Upper lobe of right lung (tissue), 1 donor: Measurements from ENCODE around the gene DNAH5. TPM values are rescaled to one million over a fixed set of nuclear protein-coding genes. Genes with fewer than 3 reads are reported as not detected.

Experiments
- ATAC-seq: fragments of 200-7000 bp; cut with Tn5 transposase; one replicate; pipeline ENCODE4 v1.9.1; 2020; ENCODE audit warnings: mild to moderate bottlenecking, moderate library complexity
- DNase-seq: peaks from one replicate; pipeline ENCODE4 v3.0.0-alpha.2; 2020
- H3K27ac ChIP-seq: fragments of 200-600 bp; one replicate; pipeline ENCODE4 v1.8.0; 2022
- H3K27me3 ChIP-seq: fragments of 200-600 bp; one replicate; pipeline ENCODE4 v1.8.0; 2022; ENCODE audit warnings: mild to moderate bottlenecking
- H3K36me3 ChIP-seq: fragments of 200-600 bp; one replicate; pipeline ENCODE4 v1.8.0; 2022
- H3K4me1 ChIP-seq: fragments of 200-600 bp; one replicate; pipeline ENCODE4 v1.8.0; 2022
- H3K4me3 ChIP-seq: fragments of 200-600 bp; one replicate; pipeline ENCODE4 v1.8.0; 2022; ENCODE audit warnings: mild to moderate bottlenecking
- H3K9me3 ChIP-seq: fragments of 200-600 bp; one replicate; pipeline ENCODE4 v1.8.0; 2022
- CTCF ChIP-seq: fragments of 200-600 bp; IDR thresholded peaks from one replicate; pipeline ENCODE4 v1.8.0; 2022; ENCODE audit warnings: antibody characterized with exemption
- intact Hi-C: fragments of 100-400 bp; cut with DNase I; formaldehyde crosslinking; loops from one replicate; pipeline ENCODE4 v1.11.0; 2022
- total RNA-seq: library from RNA; stranded (reverse); fragmentation: NEBNext Ultra II Directional; extraction: Animal tissue kit (Norgen Biotek cat#: 25700); gene quantifications from one replicate; pipeline ENCODE4 v1.2.1, GENCODE V29; 2021
- donor health status: DM: no; HTN: yes; CAD: no; lungs with severe emphysema.

The DNAH5 gene
- total RNA-seq, 1 donor from 2014 or later = 4.6 TPM

GRCh38 chr5:13740471-13740870 lies 204.0 kb downstream of the DNAH5 start:
- no peaks in the 10 kb centered on the region for H3K27me3 ChIP-seq
- intact Hi-C loops = no loop called here
- H3K4me1 ChIP-seq = no peaks in the 10 kb centered on the region
- no peak for TF ChIP-seq CTCF
- no peaks in the 10 kb centered on the region for H3K9me3 ChIP-seq
- no peak overlapping the region for H3K4me3 ChIP-seq
- no peak for ATAC-seq
- no peak for DNase-seq
- H3K36me3 ChIP-seq = no peaks in the 10 kb centered on the region
- H3K27ac ChIP-seq = no peak overlapping the region

DNA sequence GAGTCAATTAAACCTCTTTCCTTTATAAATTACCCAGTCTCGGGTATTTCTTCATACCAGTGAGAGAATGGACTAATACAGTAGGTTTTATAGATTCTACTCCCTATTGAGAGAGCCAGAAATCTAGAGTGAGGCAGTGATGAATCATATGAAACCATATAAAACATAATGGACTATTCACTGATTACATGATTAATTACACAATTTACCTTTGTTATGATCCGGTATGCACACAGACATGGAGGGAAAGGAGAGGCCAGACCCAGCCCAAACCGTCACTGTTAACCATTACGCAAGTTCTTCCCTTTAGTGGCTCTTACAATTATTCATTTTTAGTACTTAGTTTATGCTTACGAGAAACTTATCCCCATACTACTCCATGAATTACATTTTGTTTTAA lies 205.0 kb downstream of the DNAH5 start:
- Histone ChIP-seq H3K4me3 (no peak overlapping the region), H3K27ac (no peak overlapping the region), H3K4me1 (no peaks in the 10 kb centered on the region), H3K9me3 (no peaks in the 10 kb centered on the region), H3K36me3 (no peaks in the 10 kb centered on the region), H3K27me3 (no peaks in the 10 kb centered on the region)
- TF ChIP-seq CTCF = no peak
- ATAC-seq (no peak), DNase-seq (no peak)
- intact Hi-C loops = no loop called here

DNA sequence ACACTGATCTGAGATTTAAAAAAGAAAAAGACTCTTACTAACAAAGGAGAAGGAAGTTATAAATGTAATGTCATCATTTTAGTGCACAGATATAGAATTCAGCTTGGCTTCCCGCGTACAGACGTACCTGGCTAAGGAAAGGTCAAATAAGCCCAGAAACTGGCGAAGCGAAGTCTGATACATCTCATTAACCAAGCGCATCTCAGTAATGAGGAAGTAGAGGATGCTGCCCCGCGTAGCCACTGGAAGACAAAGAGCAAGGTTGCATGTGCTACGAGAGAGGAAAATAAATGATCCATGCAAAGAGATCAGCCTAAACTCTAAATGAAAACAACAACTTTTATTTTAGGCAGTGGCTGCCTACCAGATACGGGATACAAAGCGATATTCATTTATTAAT lies 208.8 kb downstream of the DNAH5 start:
- H3K27ac ChIP-seq = no peak overlapping the region
- no peak for TF ChIP-seq CTCF
- ATAC-seq = no peak
- DNase-seq = no peak
- intact Hi-C loops = no loop called here
- H3K4me1 ChIP-seq = no peaks in the 10 kb centered on the region
- no peaks in the 10 kb centered on the region for H3K36me3 ChIP-seq
- no peaks in the 10 kb centered on the region for H3K27me3 ChIP-seq
- H3K9me3 ChIP-seq = no peaks in the 10 kb centered on the region
- no peak overlapping the region for H3K4me3 ChIP-seq

- no peaks in the 10 kb centered on the region for H3K36me3 ChIP-seq
- no peaks in the 10 kb centered on the region for H3K27me3 ChIP-seq
- DNase-seq = no peak
- no peaks in the 10 kb centered on the region for H3K9me3 ChIP-seq
- no peak overlapping the region for H3K27ac ChIP-seq
- no peaks in the 10 kb centered on the region for H3K4me1 ChIP-seq
- intact Hi-C loops = no loop called here
- no peak for TF ChIP-seq CTCF
- no peak overlapping the region for H3K4me3 ChIP-seq
- no peak for ATAC-seq
Measured at GRCh38 chr5:13731121-13731628, 213.3 kb downstream of the DNAH5 start.

GRCh38 chr5:13708906-13709305 lies 235.6 kb downstream of the DNAH5 start:
- Histone ChIP-seq H3K4me1 (no peaks in the 10 kb centered on the region), H3K27ac (no peak overlapping the region), H3K27me3 (no peaks in the 10 kb centered on the region), H3K9me3 (no peaks in the 10 kb centered on the region), H3K36me3 (no peaks in the 10 kb centered on the region), H3K4me3 (no peak overlapping the region)
- intact Hi-C loops = no loop called here
- no peak for TF ChIP-seq CTCF
- DNase-seq (no peak), ATAC-seq (no peak)

DNA sequence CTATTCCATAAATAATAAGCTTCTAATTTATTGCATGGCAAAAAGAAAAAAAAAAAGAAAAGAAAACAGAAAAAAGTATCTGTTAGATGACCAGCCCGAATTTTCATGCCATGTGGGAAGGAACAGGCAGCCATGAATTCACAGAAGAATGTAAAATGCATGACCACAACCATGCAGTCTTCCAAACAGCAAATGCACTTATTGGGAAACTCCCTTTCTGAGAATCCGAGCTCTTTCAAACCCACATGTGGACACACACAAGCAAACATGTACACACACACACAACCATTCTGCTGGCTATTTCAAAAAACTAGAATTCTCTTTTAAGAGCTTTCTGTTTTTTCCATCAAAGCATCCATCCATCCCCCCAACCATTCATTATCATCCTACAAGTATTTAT lies 236.1 kb downstream of the DNAH5 start:
- intact Hi-C loops = no loop called here
- H3K4me3 ChIP-seq = no peak overlapping the region
- no peak for TF ChIP-seq CTCF
- ATAC-seq = no peak
- no peaks in the 10 kb centered on the region for H3K4me1 ChIP-seq
- no peak overlapping the region for H3K27ac ChIP-seq
- no peak for DNase-seq
- H3K27me3 ChIP-seq = no peaks in the 10 kb centered on the region
- H3K36me3 ChIP-seq = no peaks in the 10 kb centered on the region
- no peaks in the 10 kb centered on the region for H3K9me3 ChIP-seq
